ENCODE measurements around the gene TOB1.
"Not testable (repeated sequence)": the region's sequence is repeated elsewhere in the genome, so short reads cannot be mapped to it uniquely, and the experiment has no call there.

TOB1 gene

DNA sequence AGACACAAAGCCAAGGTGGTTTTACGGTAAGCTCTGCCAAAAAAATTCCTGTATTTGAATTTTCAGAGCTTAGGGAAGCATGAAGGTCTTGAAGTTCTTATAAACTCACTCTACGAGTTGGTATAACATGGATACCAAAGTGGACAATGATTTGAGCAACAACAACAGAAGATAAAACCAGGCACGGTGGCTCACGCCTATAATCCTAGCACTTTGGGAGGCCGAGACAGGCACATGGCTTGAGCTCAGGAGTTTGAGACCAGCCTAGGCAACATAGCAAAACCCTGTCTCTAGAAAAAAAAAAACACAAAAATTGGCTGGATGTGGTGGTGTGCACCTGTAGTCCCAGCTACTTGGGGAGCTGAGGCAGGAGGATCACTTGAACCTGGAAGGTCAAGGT, 12.9 kb upstream of the TOB1 start:
- Histone ChIP-seq H3K9ac (ENCODE audit: low read depth, low read length) (no peak overlapping the region), H3K4me2 (ENCODE audit: insufficient read depth, low read length) (no peak overlapping the region), H3K9me3 (ENCODE audit: insufficient read depth, low read length, severe bottlenecking) (no peaks in the 10 kb centered on the region), H3K4me1 (ENCODE audit: insufficient read depth, low read length) (no peaks in the 10 kb centered on the region), H3K4me3 (ENCODE audit: low read depth in 1 of 2, low read length in 2 of 2) (no peak overlapping the region), H3K36me3 (ENCODE audit: insufficient read depth, low read length) (no peaks in the 10 kb centered on the region), H2AFZ (ENCODE audit: low read depth, low read length) (no peak overlapping the region), H3K27ac (ENCODE audit: low read length) (no peak overlapping the region), H3K79me2 (ENCODE audit: insufficient read depth, low read length) (no peaks in the 10 kb centered on the region), H3K27me3 (ENCODE audit: insufficient read depth, low read length, poor library complexity) (no peaks in the 10 kb centered on the region), H4K20me1 (ENCODE audit: insufficient read depth, low read length) (no peaks in the 10 kb centered on the region)
- ATAC-seq (ENCODE audit: insufficient read depth, low read depth) (no peak), DNase-seq (no peak)
- no peak for TF ChIP-seq EZH2 (IDR thresholded peaks at IDR 0.05; ENCODE audit: borderline replicate concordance, low read depth, low read length, severe bottlenecking)
- TF ChIP-seq, protein P1, sequence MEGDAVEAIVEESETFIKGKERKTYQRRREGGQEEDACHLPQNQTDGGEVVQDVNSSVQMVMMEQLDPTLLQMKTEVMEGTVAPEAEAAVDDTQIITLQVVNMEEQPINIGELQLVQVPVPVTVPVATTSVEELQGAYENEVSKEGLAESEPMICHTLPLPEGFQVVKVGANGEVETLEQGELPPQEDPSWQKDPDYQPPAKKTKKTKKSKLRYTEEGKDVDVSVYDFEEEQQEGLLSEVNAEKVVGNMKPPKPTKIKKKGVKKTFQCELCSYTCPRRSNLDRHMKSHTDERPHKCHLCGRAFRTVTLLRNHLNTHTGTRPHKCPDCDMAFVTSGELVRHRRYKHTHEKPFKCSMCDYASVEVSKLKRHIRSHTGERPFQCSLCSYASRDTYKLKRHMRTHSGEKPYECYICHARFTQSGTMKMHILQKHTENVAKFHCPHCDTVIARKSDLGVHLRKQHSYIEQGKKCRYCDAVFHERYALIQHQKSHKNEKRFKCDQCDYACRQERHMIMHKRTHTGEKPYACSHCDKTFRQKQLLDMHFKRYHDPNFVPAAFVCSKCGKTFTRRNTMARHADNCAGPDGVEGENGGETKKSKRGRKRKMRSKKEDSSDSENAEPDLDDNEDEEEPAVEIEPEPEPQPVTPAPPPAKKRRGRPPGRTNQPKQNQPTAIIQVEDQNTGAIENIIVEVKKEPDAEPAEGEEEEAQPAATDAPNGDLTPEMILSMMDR (IDR thresholded peaks at IDR 0.05; ENCODE audit: borderline replicate concordance, extremely low read depth, low read length, poor library complexity, severe bottlenecking) = no peak

DNA sequence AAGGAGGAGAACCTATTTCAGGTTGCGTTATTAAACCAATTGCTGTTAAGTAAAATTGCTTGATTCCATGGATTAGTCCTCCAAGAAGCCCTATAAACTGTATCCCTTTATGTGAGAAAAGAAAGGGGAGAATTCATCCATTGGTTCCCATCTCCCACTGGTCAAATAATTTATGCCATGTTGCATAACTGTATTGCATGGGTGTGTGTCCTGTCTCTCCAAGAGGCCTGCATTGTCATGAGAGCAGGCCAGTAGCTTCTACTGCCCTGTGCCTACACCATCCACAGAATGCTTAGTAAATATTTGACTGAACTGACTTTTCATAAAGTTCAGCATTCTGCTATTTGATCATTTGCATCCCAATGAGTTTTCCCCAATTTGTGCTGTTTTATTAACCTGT, 11.7 kb upstream of the TOB1 start:
- DNase-seq (no peak), ATAC-seq (ENCODE audit: insufficient read depth, low read depth) (no peak)
- Histone ChIP-seq H4K20me1 (ENCODE audit: insufficient read depth, low read length) (no peaks in the 10 kb centered on the region), H3K79me2 (ENCODE audit: insufficient read depth, low read length) (no peaks in the 10 kb centered on the region), H3K27me3 (ENCODE audit: insufficient read depth, low read length, poor library complexity) (no peaks in the 10 kb centered on the region), H3K9me3 (ENCODE audit: insufficient read depth, low read length, severe bottlenecking) (no peaks in the 10 kb centered on the region), H3K9ac (ENCODE audit: low read depth, low read length) (no peak overlapping the region), H3K27ac (ENCODE audit: low read length) (no peak overlapping the region), H3K4me1 (ENCODE audit: insufficient read depth, low read length) (peaks cover 7% of the 10 kb centered on the region), H3K4me2 (ENCODE audit: insufficient read depth, low read length) (no peak overlapping the region), H3K4me3 (ENCODE audit: low read depth in 1 of 2, low read length in 2 of 2) (no peak overlapping the region), H3K36me3 (ENCODE audit: insufficient read depth, low read length) (no peaks in the 10 kb centered on the region), H2AFZ (ENCODE audit: low read depth, low read length) (no peak overlapping the region)
- TF ChIP-seq, protein P1 (IDR thresholded peaks at IDR 0.05; ENCODE audit: borderline replicate concordance, extremely low read depth, low read length, poor library complexity, severe bottlenecking) = no peak
- TF ChIP-seq EZH2 (IDR thresholded peaks at IDR 0.05; ENCODE audit: borderline replicate concordance, low read depth, low read length, severe bottlenecking) = no peak

DNA sequence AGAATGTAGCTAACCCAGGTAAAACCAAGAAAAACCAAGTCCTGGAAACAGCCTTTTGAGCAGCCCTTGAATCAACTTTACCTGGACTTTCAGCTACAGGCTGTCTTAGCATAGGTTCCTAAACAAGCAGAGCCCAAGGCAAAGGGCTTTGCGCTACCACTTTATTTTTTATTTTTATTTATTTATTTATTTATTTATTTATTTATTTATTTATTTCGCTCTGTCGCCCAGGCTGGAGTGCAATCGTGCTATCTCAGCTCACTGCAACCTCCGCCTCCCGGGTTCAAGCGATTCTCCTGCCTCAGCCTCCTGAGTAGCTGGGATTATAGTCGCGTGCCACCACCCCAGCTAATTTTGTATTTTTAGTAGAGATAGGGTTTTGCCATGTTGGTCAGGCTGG, 10.9 kb upstream of the TOB1 start:
- not testable (repeated sequence) for ATAC-seq (ENCODE audit: insufficient read depth, low read depth); H4K20me1 ChIP-seq (ENCODE audit: insufficient read depth, low read length); H2AFZ ChIP-seq (ENCODE audit: low read depth, low read length); H3K4me3 ChIP-seq (ENCODE audit: low read depth in 1 of 2, low read length in 2 of 2); H3K79me2 ChIP-seq (ENCODE audit: insufficient read depth, low read length); H3K9ac ChIP-seq (ENCODE audit: low read depth, low read length); H3K36me3 ChIP-seq (ENCODE audit: insufficient read depth, low read length); H3K9me3 ChIP-seq (ENCODE audit: insufficient read depth, low read length, severe bottlenecking); H3K27ac ChIP-seq (ENCODE audit: low read length); H3K4me2 ChIP-seq (ENCODE audit: insufficient read depth, low read length); DNase-seq; H3K27me3 ChIP-seq (ENCODE audit: insufficient read depth, low read length, poor library complexity)
- peaks cover 15% of the 10 kb centered on the region for H3K4me1 ChIP-seq (ENCODE audit: insufficient read depth, low read length)

DNA sequence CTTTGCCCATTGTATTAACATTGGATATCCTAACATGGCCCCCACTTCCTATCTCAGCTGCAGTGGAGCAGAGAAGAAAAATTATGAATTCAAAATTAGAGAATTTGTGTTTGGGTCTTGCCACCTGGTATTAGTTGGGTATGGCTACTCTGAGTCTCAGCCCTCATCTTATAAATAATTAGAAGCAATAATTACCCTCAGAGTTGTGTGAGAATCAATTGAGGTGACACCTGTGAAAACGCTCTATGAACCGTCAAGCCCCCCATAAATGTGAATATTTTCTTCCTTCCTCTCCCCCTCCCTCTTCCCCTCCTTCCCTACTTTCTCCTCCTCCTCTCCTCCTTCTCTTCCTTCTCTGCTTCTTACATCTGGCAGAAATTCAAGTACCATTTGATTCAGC, 8.9 kb upstream of the TOB1 start:
- H3K4me1 ChIP-seq (ENCODE audit: insufficient read depth, low read length) = peaks cover 32% of the 10 kb centered on the region
- no peak for ATAC-seq (ENCODE audit: insufficient read depth, low read depth)
- TF ChIP-seq EZH2 (IDR thresholded peaks at IDR 0.05; ENCODE audit: borderline replicate concordance, low read depth, low read length, severe bottlenecking) = no peak
- TF ChIP-seq, protein P1 (IDR thresholded peaks at IDR 0.05; ENCODE audit: borderline replicate concordance, extremely low read depth, low read length, poor library complexity, severe bottlenecking) = no peak

More for the DNA sequence above, 8.9 kb upstream of the TOB1 start:
- Histone ChIP-seq H3K27me3 (ENCODE audit: insufficient read depth, low read length, poor library complexity) (no peaks in the 10 kb centered on the region), H3K79me2 (ENCODE audit: insufficient read depth, low read length) (no peaks in the 10 kb centered on the region), H3K9ac (ENCODE audit: low read depth, low read length) (no peak overlapping the region), H3K4me3 (ENCODE audit: low read depth in 1 of 2, low read length in 2 of 2) (no peak overlapping the region), H3K36me3 (ENCODE audit: insufficient read depth, low read length) (no peaks in the 10 kb centered on the region), H2AFZ (ENCODE audit: low read depth, low read length) (no peak overlapping the region), H4K20me1 (ENCODE audit: insufficient read depth, low read length) (0 out of 2 replicates have a peak, but pooled peaks cover 4% of the 10 kb centered on the region), H3K27ac (ENCODE audit: low read length) (no peak overlapping the region), H3K4me2 (ENCODE audit: insufficient read depth, low read length) (no peak overlapping the region), H3K9me3 (ENCODE audit: insufficient read depth, low read length, severe bottlenecking) (no peaks in the 10 kb centered on the region)
- DNase-seq = no peak
